PC-9 (cell line): ENCODE measurements around the gene RPP25L.

ENCODE experiments used
- CTCF ChIP-seq: fragments of 200-600 bp; sonication (generic); conservative IDR thresholded peaks from 2 replicates; pipeline ENCODE4 v1.6.1; 2017; ENCODE audit warnings: mixed run types, antibody characterized with exemption, mild to moderate bottlenecking, moderate library complexity
- EZH2 ChIP-seq: fragments of 200-600 bp; sonication (generic); IDR thresholded peaks from 2 replicates; pipeline ENCODE4 v1.8.0; 2017; ENCODE audit warnings: antibody characterized with exemption, low read depth

- TF ChIP-seq CTCF (no peak), EZH2 (no peak)
Measured at GRCh38 chr9:34575862-34576596, 35.9 kb downstream of the RPP25L start.
